Breast epithelium (tissue), 4 donors: ENCODE data around the gene LRRC58. TPM values are rescaled to one million over a fixed set of nuclear protein-coding genes. Genes with fewer than 3 reads are reported as not detected.

ENCODE experiments used
- DNase-seq, 2 donors: peaks; one replicate each; pipeline ENCODE4 v3.0.0-alpha.2; 2019; ENCODE audit warnings: low spot score in 2 of 2
- H3K27ac ChIP-seq, 2 donors: fragments of 200-600 bp; sonication (generic) in 1 of 2; one replicate each; pipeline ENCODE4 v1.5.1; 2016 to 2019; ENCODE audit warnings: mild to moderate bottlenecking in 1 of 2
- H3K27me3 ChIP-seq, 2 donors: fragments of 200-600 bp; sonication (generic) in 1 of 2; one replicate each; pipeline versions ENCODE4 v1.5.1 to v1.6.0; 2017 to 2019; ENCODE audit warnings: control low read depth in 1 of 2, mild to moderate bottlenecking in 1 of 2
- H3K36me3 ChIP-seq: fragments of 200-600 bp; one replicate; pipeline ENCODE4 v1.5.1; 2019
- H3K4me1 ChIP-seq, 2 donors: fragments of 200-600 bp; sonication (generic); one replicate each; pipeline ENCODE4 v1.5.1; 2016 to 2019; ENCODE audit warnings: control low read depth in 1 of 2
- H3K4me3 ChIP-seq, 3 donors: fragments of 200-600 bp; sonication (generic); 1 replicate in 2 of 3; 2 replicates in 1 of 3; pipeline ENCODE4 v1.5.1; 2016 to 2019; ENCODE audit warnings: mild to moderate bottlenecking in 3 of 3, moderate library complexity in 2 of 3
- H3K9me3 ChIP-seq, 2 donors: fragments of 200-600 bp; sonication (generic) in 1 of 2; one replicate each; pipeline ENCODE4 v1.5.1; 2016 to 2019; ENCODE audit warnings: control low read depth in 1 of 2
- CTCF ChIP-seq, 3 donors: fragments of 450-650 bp; IDR thresholded peaks; one replicate each; pipeline ENCODE4 v1.5.1; 2016 to 2017; ENCODE audit warnings: antibody characterized with exemption in 3 of 3, mild to moderate bottlenecking in 3 of 3, moderate library complexity in 3 of 3
- POLR2A ChIP-seq: fragments of 450-650 bp; IDR thresholded peaks from one replicate; pipeline ENCODE4 v1.6.1; 2016; ENCODE audit warnings: antibody characterized with exemption, mild to moderate bottlenecking, moderate library complexity
- POLR2AphosphoS5 ChIP-seq, 3 donors: sonication (generic); formaldehyde crosslinking; IDR thresholded peaks; one replicate each; pipeline ENCODE4 v1.6.1; 2017; ENCODE audit warnings: antibody characterized with exemption in 3 of 3
- intact Hi-C: fragments of 100-400 bp; cut with DNase I; formaldehyde crosslinking; loops from one replicate; pipeline ENCODE4 v1.15.1; 2023; ENCODE audit warnings: low total_unique reads
- total RNA-seq, 3 donors: library from RNA; depleted of rRNA; stranded (reverse); fragments of >200 nt; gene quantifications; one replicate each; pipeline ENCODE4 v1.1.0, GENCODE V29; 2016

Gene LRRC58
- total RNA-seq, 3 donors from 2014 or later: 32.1 to 40.2 (median 40.1) TPM

GRCh38 chr3:120339362-120339761, 9.8 kb downstream of the LRRC58 start:
- H3K27ac ChIP-seq: no peak overlapping the region
- TF ChIP-seq POLR2A (no peak), POLR2AphosphoS5 (IDR thresholded peaks at IDR 0.05) (no peak), CTCF (IDR thresholded peaks at IDR 0.05) (no peak)
- H3K27me3 ChIP-seq: no peaks in the 10 kb centered on the region
- H3K4me3 ChIP-seq: no peak overlapping the region
- DNase-seq: no peak
- peaks cover 0 to 6% of the 10 kb centered on the region in 2 donors for H3K9me3 ChIP-seq
- H3K4me1 ChIP-seq: no peaks in the 10 kb centered on the region
- no peaks in the 10 kb centered on the region for H3K36me3 ChIP-seq
- intact Hi-C loops: no loop called here

GRCh38 chr3:120338517-120338916, 10.6 kb downstream of the LRRC58 start:
- Histone ChIP-seq H3K4me1 (no peaks in the 10 kb centered on the region), H3K27me3 (no peaks in the 10 kb centered on the region), H3K9me3 (peaks cover 0 to 6% of the 10 kb centered on the region in 2 donors), H3K4me3 (no peak overlapping the region), H3K27ac (no peak overlapping the region), H3K36me3 (no peaks in the 10 kb centered on the region)
- no peak for DNase-seq
- TF ChIP-seq POLR2A (no peak), POLR2AphosphoS5 (IDR thresholded peaks at IDR 0.05) (no peak), CTCF (IDR thresholded peaks at IDR 0.05) (no peak)
- intact Hi-C loops: no loop called here

GRCh38 chr3:120332646-120333045, 16.5 kb downstream of the LRRC58 start:
- no peaks in the 10 kb centered on the region for H3K27me3 ChIP-seq
- no peaks in the 10 kb centered on the region for H3K9me3 ChIP-seq
- TF ChIP-seq POLR2A: no peak
- no peak for TF ChIP-seq CTCF (IDR thresholded peaks at IDR 0.05)
- no peak for TF ChIP-seq POLR2AphosphoS5 (IDR thresholded peaks at IDR 0.05)
- no peak overlapping the region for H3K4me3 ChIP-seq
- peaks cover 10% of the 10 kb centered on the region for H3K36me3 ChIP-seq
- no peak for DNase-seq
- H3K4me1 ChIP-seq: no peaks in the 10 kb centered on the region
- no peak overlapping the region for H3K27ac ChIP-seq
- intact Hi-C loops: no loop called here

- H3K9me3 ChIP-seq: no peaks in the 10 kb centered on the region
- intact Hi-C loops: no loop called here
- H3K36me3 ChIP-seq: peaks cover 10% of the 10 kb centered on the region
- H3K4me1 ChIP-seq: no peaks in the 10 kb centered on the region
- TF ChIP-seq CTCF (IDR thresholded peaks at IDR 0.05) (no peak), POLR2AphosphoS5 (IDR thresholded peaks at IDR 0.05) (no peak), POLR2A (no peak)
- no peak overlapping the region for H3K27ac ChIP-seq
- no peak overlapping the region for H3K4me3 ChIP-seq
- no peaks in the 10 kb centered on the region for H3K27me3 ChIP-seq
- no peak for DNase-seq
Measured at GRCh38 chr3:120331076-120331475, 18.1 kb downstream of the LRRC58 start.

GRCh38 chr3:120326784-120327183, 22.4 kb downstream of the LRRC58 start:
- TF ChIP-seq CTCF (IDR thresholded peaks at IDR 0.05): no peak
- TF ChIP-seq POLR2A: no peak
- no peak for TF ChIP-seq POLR2AphosphoS5 (IDR thresholded peaks at IDR 0.05)
- Histone ChIP-seq H3K27ac (no peak overlapping the region), H3K36me3 (peaks cover 10% of the 10 kb centered on the region), H3K4me1 (no peaks in the 10 kb centered on the region), H3K4me3 (no peak overlapping the region), H3K27me3 (no peaks in the 10 kb centered on the region), H3K9me3 (no peaks in the 10 kb centered on the region)
- DNase-seq: no peak
- intact Hi-C loops: no loop called here
